ENCODE results near the gene CCDC63.

Gene CCDC63

DNA sequence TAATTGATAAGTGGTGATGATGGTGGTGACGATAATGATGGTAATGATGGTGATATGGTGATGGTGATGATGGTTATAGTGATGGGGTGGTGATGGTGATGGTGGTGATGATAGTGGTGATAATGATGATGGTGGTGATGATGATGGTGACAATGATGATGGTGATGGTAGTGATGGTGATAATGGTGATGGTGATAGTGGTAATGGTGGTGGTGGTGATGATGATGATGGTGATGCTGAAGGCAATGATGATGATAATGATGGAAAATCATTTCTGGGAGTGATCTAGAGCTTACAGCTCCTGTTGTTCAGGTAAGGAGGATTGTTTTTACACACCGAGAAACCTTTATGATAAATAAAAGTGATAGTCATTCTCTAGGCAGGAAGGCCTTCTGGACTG is 33.9 kb downstream of the CCDC63 start:
- DNase-seq (ENCODE audit: low read depth in 2 of 3, low spot score in 2 of 3), result no peak

DNA sequence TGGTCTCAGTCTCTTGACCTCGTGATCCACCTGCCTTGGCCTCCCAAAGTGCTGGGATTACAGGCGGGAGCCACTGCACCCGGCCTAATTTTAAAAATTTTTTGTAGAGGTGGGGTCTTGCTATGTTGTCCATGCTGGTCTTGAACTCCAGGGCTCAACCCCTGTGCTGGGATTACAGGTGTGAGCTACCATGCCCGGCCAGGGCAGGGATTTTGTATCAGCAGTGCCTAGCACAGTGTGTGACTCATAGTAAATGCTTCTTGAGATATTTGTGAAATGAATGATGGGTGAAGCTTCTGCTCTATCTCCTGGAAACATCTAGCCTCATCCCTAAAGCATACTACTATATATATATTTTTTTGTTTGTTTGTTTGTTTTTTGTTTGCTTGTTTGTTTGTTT is 36.5 kb downstream of the CCDC63 start:
- DNase-seq (ENCODE audit: low read depth in 2 of 3, low spot score in 2 of 3), result no peak

DNA sequence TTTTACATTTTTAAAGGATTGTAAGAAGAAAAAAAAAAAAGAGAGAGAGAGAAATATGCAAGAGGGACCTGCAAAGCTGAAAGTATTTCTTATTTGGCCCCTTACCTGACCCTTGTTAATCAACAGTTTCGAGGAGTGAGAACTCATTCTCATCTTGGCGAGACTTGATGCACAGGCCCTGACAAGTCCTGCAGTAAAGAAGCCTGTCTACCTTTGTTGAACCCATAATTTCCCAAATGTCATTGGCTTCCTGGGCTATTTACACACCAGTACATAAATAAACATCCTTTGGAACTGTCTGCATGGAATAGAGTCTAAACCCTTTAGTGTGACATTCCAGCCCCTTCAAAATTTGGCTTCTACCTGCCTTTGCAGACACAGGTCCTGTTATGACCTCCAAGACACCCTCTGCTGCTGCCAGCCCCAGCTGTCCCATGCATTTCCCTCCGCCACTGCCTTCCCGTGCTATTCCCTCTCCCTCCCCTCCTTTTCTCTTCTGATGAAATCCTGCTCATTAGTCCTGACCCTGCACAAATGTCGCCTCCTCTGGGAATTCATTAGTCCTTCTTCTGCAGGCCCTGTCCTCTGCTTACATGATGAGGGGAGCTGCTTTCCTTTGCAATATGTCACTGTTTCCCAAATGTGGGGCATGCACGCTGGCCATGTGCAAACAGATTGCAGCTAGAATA is 38.5 kb downstream of the CCDC63 start:
- DNase-seq (ENCODE audit: low read depth in 2 of 3, low spot score in 2 of 3), result no peak

DNA sequence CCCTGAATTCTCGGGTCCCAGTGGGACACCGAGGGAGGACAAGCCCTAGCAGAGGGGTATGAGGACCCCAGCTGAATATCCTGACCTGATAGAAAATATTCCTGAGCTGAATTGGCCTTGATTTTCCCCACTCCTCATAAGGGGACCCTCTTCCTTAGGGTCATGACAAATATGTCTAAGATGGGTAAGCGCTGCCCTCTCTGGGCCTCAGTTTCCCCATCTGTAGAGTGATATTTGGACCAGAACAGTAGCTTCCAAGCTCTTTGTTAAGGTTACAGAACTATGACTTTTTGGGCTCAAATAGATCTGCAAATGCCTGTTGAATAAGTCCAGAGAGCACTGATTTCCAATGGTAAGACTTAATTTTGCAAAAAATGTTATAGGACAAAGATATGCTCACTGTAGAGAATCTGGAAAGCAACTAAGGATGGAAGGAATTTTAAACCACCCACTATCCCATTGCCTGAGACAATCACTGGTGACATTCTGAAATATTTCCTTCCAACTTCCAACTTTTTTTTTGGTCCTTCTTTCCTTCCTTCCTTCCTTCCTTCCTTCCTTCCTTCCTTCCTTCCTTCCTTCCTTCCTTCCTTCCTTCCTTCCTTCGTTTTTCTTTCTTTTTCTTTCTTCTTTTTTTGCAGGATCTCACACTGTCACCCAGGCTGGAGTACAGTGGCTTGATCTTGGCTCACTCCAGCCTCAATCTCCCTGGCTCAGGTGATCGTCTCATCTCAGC is 41.6 kb downstream of the CCDC63 start:
- no peak for DNase-seq (ENCODE audit: low read depth in 2 of 3, low spot score in 2 of 3)

DNA sequence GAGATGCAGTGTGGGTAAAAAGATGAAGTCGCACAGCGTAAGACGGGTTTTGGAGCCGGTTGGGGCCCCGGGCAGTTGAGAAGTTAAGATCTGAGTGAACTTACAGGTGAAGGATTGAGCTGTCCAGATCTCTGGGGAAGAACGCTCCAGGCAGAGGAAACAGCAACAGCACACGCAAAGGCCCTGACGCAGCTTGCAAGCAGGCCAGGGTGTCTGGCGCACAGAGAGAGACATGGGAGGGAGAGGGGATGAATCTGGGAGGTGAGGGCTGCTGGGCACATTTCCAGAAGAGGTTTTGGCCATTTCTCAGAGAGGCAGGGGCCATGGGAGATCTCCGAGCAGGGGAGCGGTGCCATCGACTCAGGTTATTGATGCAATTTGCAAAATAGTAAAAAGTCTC is 42.6 kb downstream of the CCDC63 start:
- DNase-seq (ENCODE audit: low read depth in 2 of 3, low spot score in 2 of 3), result no peak

DNA sequence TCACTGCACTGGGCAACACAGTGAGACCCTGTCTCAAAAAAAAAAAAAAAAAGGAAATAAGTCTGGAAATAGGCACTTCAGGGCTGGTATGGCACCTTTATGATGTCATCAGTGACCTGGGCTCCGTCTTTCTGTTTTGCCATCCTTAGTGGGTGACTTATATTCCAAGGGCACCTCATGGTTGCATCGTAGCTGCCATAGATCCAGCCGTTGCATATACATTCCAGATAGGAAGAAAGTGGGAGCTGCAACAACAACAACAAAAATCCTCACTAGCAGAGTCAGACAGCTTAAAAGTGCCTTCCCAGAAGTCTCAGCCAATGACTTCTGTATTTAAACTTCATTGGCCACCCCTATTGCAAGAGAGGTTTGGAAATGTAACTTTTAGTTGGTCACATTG is 47.2 kb downstream of the CCDC63 start:
- DNase-seq (ENCODE audit: low read depth in 2 of 3, low spot score in 2 of 3), result no peak

DNA sequence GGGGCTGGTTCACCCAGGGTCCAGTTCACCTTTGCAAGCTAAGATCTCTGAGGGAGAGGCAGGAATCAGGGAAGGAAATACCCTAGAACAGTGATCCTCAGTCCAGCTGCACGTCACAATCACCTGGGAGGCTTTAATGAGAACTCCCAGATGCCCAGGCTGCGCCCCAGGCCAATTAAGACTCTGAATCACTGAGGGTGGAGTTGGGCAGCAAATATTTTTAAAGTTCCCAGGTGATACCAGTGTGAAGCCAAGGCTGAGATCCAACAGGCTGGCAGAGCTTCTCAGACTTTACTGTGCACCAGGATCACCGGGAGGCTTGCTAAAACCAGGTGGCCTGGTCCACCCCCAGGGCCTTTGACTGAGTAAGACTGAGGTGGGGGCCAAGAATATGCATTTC is 49.8 kb downstream of the CCDC63 start:
- no peak for DNase-seq (ENCODE audit: low read depth in 2 of 3, low spot score in 2 of 3)

DNA sequence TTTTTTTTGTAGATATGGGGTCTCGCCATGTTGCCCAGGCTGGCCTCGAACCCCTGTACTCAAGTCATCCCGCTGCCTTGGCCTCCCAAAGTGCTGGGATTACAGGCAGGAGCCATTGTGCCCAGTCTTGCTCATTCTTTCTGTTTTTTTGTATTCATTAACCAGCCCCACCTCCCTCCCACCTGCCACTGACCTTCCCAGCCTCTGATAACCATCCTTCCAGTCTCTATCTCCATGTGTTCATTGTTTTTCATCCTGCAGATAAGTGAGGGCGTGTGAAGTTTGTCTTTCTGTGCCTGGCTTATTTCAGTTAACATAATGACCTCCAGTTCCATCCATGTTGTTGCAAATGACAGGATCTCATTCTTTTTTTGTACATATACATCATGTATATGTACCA is 54.6 kb downstream of the CCDC63 start:
- no peak for DNase-seq (ENCODE audit: low read depth in 2 of 3, low spot score in 2 of 3)

DNA sequence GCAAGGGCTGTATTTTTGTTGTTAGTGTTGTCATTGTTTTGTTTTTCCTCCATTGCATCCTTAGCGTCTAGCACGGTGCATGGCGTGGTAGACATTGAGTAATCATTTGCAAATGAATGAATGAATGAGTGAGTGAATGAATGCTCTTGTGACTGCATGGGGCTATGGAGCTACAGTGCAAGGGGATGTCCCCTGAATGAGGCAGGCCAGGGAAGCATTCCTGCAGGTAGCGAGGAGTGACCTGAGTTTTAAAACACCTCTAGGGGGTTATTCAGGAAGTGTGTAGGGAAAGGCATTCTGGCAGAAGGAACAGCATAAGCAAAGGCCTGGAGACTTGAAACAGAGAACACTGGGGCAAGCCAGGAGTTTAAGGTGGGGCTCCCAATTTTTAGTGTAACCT is 56.7 kb downstream of the CCDC63 start:
- DNase-seq (ENCODE audit: low read depth in 2 of 3, low spot score in 2 of 3), result no peak

DNA sequence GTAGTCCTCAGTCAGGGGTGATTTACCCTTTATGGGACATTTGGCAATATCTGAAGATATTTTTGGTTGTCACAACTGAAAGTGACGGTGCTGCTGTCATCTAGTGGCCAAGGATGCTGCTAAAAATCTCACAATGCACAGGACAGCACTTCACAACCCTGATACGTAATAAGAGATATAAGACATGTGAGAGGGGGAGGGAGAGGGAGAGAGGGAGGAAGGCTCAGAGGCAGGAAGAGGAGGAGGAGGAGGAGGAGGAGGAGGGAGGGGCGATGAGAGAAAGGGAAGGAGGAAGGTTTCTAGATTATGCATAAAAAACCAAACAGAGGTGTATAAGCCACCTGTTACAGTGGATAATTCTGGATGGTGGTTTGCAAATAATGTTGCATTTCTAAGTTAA is 59.3 kb downstream of the CCDC63 start:
- DNase-seq (ENCODE audit: low read depth in 2 of 3, low spot score in 2 of 3), result no peak

DNA sequence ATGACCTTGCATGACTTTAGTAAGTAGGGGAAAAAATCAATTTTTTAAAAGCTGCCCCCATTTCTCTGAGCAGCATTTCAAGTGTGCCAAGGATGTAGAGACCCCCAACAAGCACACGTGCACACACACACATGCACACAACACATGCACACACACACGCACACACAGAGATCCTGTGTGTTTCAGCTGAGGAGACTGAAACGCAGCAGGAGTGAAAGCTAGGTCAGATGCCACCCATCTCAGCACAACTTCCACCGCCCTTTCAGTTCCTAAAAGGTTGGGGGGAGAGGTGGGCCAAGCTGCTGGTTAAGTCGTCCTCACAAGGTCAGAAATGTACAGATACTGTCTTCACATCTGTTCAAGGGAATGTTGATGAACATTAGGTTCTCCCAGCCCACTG is 59.7 kb downstream of the CCDC63 start:
- DNase-seq (ENCODE audit: low read depth in 2 of 3, low spot score in 2 of 3), result no peak

DNA sequence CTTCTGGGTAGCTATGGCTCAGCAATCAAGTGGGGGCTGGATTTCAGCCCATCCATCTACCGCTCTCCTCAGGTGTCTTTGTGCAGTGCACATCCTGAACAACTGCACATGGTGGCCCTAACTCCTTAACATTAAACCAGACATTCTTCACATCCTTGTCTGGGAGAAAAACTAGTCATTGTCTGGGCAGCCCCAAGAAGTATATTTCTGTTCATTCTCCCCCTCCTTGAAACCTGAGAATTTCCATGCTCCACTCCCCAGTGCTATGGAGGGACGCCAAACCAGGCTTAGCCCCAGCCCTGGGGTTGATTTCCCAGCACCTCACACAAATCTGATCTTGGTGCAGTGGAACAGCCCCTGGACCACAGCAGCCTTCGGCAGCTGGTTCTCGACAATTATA is 60.2 kb downstream of the CCDC63 start:
- DNase-seq (ENCODE audit: low read depth in 2 of 3, low spot score in 2 of 3), result no peak

DNA sequence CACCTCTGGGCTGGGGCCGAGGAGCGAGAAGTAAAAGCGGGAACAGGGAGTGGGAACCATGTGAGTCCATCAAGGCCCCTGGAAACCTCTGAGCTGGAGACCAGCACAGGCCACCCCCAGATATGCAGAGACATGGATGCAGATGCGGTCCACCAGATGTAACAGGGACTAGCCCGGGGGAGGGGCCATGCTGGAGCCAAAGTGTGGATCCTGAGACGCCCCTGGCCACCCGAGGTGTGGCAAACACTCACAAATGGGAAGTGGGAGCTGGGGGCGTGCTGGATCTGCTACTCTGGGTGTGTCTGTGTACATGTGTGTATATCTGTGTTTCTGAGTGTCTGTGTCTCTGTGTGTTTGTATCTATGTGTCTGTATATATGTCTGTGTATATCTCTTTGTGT is 60.8 kb downstream of the CCDC63 start:
- DNase-seq (ENCODE audit: low read depth in 2 of 3, low spot score in 2 of 3), result no peak

DNA sequence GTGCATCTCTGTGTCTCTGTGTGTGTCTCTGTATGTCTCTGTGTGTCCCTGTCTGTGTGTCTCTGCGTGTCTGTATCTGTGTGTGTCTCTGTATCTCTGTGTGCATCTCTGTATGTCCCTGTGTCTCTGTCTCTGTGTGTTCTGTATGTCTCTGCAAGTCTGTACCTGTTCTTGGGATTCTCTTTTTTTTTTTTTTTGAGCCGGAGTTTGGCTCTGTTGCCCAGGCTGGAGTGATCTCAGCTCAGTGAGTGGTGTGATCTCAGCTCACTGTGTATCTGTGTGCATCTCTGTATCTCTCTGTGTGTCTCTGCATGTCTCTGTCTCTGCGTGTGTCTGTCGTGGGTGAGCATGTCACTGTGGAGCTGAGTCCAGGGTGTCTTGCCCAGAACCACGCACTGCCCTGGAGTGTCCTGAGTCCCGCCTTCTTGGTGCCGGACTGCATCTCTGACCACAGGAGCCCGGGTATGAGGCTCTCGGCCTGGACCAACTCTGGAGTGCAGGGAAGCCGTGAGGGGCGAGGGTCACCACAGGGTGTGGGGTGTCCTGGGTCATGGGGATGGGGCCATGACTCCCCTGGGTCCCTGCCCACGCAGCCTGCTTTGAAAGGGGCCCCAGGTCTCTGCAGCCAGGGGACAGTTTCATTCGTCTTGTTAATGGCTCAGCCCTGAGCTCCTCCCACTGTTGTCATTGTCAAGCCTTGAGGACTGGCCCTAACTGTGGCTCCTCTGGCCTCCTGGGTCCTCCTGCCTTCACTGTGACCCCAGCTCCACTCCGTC is 61.8 kb downstream of the CCDC63 start:
- DNase-seq (ENCODE audit: low read depth in 2 of 3, low spot score in 2 of 3), result no peak

DNA sequence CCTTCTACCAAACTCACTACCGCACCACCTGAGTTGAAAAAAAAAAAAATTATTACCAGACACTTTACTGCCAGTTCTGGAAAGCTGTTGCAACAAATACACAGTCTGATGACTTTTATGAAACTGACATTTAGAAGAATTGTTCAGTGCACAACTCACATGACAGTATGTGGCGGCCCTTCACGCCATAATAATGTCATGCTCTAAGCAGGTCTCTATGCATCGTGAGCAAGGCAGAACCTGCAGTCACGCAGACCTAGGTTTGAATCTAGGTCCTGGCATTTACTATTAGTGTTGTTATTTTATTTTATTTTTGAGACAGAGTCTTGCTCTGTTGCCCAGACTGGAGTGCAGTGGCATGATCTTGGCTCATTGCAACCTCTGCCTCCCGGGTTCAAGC is 65.5 kb downstream of the CCDC63 start:
- no peak for DNase-seq (ENCODE audit: low read depth in 2 of 3, low spot score in 2 of 3)

DNA sequence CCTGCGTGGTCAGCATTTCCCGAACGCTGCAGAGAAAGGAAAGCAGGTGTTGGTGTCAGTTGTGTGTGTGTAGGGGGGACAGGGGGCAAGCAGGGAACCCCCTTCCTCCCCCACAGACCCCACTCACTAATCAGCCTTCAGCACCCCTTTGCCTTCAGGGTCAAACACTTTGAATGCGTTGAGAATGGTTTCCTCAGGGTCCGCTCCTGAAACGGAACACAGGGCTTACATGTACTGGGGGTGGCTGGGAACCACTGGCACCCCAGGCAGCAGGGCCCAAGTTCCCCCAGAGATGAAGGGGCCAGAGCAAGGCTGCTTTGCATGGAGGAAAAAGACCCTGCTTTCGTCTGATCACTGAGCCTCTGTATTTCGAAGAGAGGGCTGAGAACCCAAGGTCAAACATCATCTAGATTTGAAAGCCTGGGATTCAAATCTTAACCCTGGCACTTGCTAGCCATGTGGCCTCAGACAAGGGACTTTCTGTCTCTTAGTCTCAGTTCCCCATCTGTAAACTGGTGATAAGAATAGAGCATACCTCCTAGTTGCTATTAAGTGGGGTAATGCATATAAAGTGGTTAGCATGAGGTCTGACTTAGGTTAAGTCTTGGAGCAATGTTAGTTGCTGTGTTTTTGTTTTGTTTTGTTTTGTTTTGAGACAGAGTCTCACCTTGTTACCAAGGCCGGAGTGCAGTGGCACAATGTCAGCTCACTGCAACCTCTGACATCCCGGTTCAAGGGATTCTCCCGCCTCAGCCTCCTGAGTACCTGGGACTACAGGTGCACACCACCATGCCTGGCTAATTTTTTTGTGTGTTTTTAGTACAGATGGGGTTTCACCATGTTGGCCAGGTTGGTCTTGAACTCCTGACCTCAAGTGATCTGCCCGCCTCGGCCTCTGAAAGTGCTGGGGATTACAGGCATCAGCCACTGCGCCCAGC is 66.6 kb downstream of the CCDC63 start:
- no peak for DNase-seq (ENCODE audit: low read depth in 2 of 3, low spot score in 2 of 3)

DNA sequence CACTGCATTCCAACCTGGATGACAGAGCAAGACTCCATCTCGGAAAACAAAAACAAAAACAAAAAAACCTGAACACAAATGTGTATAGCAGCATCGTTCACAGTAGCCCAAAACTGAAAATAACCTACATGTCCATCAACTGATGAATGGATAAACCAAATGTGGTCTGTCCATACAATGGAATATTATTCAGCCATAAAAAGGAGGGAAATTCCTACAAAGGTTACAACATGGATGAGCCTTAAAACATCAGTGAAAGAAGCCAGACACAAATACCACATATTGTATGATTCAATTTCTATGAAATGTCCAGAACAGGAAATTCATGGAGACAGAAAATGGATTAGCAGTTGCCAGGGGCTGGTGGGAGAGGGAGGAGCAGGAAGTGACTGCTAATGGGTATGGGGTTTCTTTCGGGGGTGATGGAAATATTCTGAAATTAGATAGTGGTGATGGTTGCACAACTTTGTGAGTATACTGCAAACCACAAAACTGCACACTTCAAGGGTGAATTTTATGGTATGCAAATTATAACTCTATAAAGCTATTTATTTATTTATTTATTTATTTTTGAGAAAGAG is 69.6 kb downstream of the CCDC63 start:
- no peak for DNase-seq (ENCODE audit: low read depth in 2 of 3, low spot score in 2 of 3)

DNA sequence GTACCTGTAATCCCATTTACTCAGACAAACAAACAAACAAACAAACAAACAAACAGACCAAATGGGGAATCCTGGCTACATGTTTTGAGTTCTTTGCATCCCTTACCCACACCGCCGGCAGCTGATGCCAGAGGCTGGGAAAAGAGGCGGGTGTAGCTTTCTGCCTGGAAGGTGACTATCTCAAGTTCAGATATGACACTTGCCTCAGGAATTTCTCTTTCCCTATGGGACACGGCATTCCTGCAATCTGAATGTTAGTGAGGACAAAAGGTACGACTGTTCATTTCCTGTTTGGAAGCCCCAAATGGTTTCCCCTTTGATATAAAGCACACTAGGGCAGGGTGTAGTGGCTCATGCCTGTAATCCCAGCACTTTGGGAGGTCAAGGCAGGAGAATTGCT is 70.7 kb downstream of the CCDC63 start:
- no peak for DNase-seq (ENCODE audit: low read depth in 2 of 3, low spot score in 2 of 3)

DNA sequence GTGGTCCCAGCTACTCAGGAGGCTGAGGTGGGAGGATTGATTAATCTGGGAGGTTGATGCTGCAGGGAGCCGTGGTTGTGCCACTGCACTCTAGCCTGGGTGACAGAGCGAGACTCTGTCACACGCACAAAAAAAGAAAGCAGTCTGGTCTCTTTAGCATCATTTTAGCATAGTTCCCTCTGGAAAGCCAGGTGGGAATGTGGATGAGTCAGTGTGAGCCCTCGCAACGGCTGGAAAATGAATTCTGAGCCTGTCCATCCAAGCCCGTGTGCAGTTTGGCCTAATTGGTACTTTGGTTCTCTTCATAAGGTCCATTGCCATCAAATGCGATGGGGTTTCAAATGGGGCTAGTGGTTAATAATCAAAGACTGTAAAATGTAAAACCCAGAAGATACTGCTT is 71.2 kb downstream of the CCDC63 start:
- no peak for DNase-seq (ENCODE audit: low read depth in 2 of 3, low spot score in 2 of 3)

DNA sequence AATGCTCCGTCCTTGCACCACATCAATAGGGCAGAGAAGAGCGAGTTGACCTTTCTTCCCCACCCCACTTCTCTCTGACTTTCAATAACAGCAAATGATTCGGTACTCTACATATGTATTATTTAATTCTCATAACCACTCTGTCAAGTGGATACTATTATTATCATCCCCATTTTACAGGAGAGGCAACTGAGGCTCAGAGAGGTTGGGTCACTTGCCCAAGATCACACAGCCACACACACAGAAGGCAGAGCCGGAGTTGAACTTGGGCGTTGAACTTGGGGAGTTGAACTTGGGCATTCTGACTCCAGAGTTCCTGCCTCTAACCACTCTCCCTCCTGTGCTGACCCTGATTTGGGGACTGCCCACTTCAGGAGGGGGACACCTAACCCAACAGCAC is 72.9 kb downstream of the CCDC63 start:
- DNase-seq (ENCODE audit: low read depth in 2 of 3, low spot score in 2 of 3), result no peak
